Measurements from ENCODE around the gene TMEM131L. TPM values are rescaled to one million over a fixed set of nuclear protein-coding genes. Genes with fewer than 3 reads are reported as not detected.

The TMEM131L gene
- total RNA-seq, 1 experiment from 2014 or later: 19.7 TPM

- H3K9me3 ChIP-seq (ENCODE audit: control insufficient read depth in 1 of 2, insufficient read depth in 1 of 2, low read depth in 1 of 2, low read length in 2 of 2): no peaks in the 10 kb centered on the region
- DNase-seq (ENCODE audit: low read depth, low spot score): no peak
- no peaks in the 10 kb centered on the region for H3K4me1 ChIP-seq (ENCODE audit: control insufficient read depth in 1 of 2, insufficient read depth in 2 of 2, low read length in 2 of 2)
- no peak overlapping the region for H3K9ac ChIP-seq (ENCODE audit: low read length)
- no peaks in the 10 kb centered on the region for H4K20me1 ChIP-seq (ENCODE audit: insufficient read depth)
- H3K9me2 ChIP-seq (ENCODE audit: insufficient read depth): no peaks in the 10 kb centered on the region
- no peaks in the 10 kb centered on the region for H3K79me2 ChIP-seq (ENCODE audit: insufficient read depth, low read length)
- no peak for TF ChIP-seq SP1 (IDR thresholded peaks at IDR 0.05; ENCODE audit: low read depth)
- TF ChIP-seq EGR1 (IDR thresholded peaks at IDR 0.05; ENCODE audit: low read depth): no peak
- no peak for TF ChIP-seq CEBPB (IDR thresholded peaks at IDR 0.05; ENCODE audit: low read depth)
- H2AFZ ChIP-seq (ENCODE audit: low read depth, low read length, poor library complexity, severe bottlenecking): no peak overlapping the region
- POLR2A ChIA-PET: no interaction called here
- RAD21 ChIA-PET (ENCODE audit: low non-redundant PET in 1 of 2, low total read pairs in 2 of 2, uncharacterized antibody in 2 of 2, unreplicated experiment in 2 of 2): no interaction called here
- BruUV-seq (replicated peaks): no TSS peak
- no peak overlapping the region for H3K27ac ChIP-seq (ENCODE audit: low read depth, low read length)
- H3K27me3 ChIP-seq (ENCODE audit: insufficient read depth, low read length): no peaks in the 10 kb centered on the region
- H3K4me2 ChIP-seq (ENCODE audit: low read length): no peak overlapping the region
- intact Hi-C loops (cut with micrococcal nuclease): no loop called here
- no peak overlapping the region for H3K4me3 ChIP-seq (replicated peaks in 1 of 2; ENCODE audit: low read depth in 1 of 2, low read length in 2 of 2)
- ATAC-seq: no peak
- peaks cover 7% of the 10 kb centered on the region in 2 experiments; a peak in 2 of 4 replicates for H3K36me3 ChIP-seq (ENCODE audit: control insufficient read depth in 1 of 2, insufficient read depth in 2 of 2, low read length in 2 of 2)
- CTCF ChIA-PET: no interaction called here
Measured at GRCh38 chr4:153594210-153594609, 128.1 kb downstream of the TMEM131L start.

GRCh38 chr4:153595894-153596601 is 129.9 kb downstream of the TMEM131L start:
- no peak for DNase-seq (ENCODE audit: low read depth, low spot score)
- ChIA-PET RAD21 (ENCODE audit: low non-redundant PET in 1 of 2, low total read pairs in 2 of 2, uncharacterized antibody in 2 of 2, unreplicated experiment in 2 of 2) (no interaction called here), CTCF (no interaction called here), POLR2A (no interaction called here)
- intact Hi-C loops (cut with micrococcal nuclease): no loop called here
- H3K4me2 ChIP-seq (ENCODE audit: low read length): no peak overlapping the region
- no peaks in the 10 kb centered on the region for H4K20me1 ChIP-seq (ENCODE audit: insufficient read depth)
- H3K4me3 ChIP-seq (replicated peaks in 1 of 2; ENCODE audit: low read depth in 1 of 2, low read length in 2 of 2): no peak overlapping the region
- ATAC-seq: no peak
- no peaks in the 10 kb centered on the region for H3K27me3 ChIP-seq (ENCODE audit: insufficient read depth, low read length)
- no peaks in the 10 kb centered on the region for H3K9me2 ChIP-seq (ENCODE audit: insufficient read depth)
- no peak overlapping the region for H3K27ac ChIP-seq (ENCODE audit: low read depth, low read length)
- TF ChIP-seq TCF7L2 (IDR thresholded peaks at IDR 0.05; ENCODE audit: borderline replicate concordance, extremely low read depth, insufficient read depth, insufficient read length) (no peak), CBX3 (IDR thresholded peaks at IDR 0.05; ENCODE audit: low read depth) (no peak), ZFX (IDR thresholded peaks at IDR 0.05) (no peak), ZNF274 (IDR thresholded peaks at IDR 0.05; ENCODE audit: low read depth, low read length) (no peak), JUND (IDR thresholded peaks at IDR 0.05) (no peak), CEBPB (IDR thresholded peaks at IDR 0.05; ENCODE audit: low read depth) (no peak), EGR1 (IDR thresholded peaks at IDR 0.05; ENCODE audit: low read depth) (no peak), MAX (IDR thresholded peaks at IDR 0.05) (no peak), FOSL1 (IDR thresholded peaks at IDR 0.05; ENCODE audit: low read depth) (no peak), YY1 (IDR thresholded peaks at IDR 0.05; ENCODE audit: extremely low read depth, insufficient replicate concordance, low read depth, low read length) (no peak), EZH2phosphoT487 (IDR thresholded peaks at IDR 0.05; ENCODE audit: borderline replicate concordance) (no peak), ELF1 (IDR thresholded peaks at IDR 0.05; ENCODE audit: borderline replicate concordance, low read depth) (no peak), EZH2 (IDR thresholded peaks at IDR 0.05) (no peak), POLR2AphosphoS5 (IDR thresholded peaks at IDR 0.05; ENCODE audit: low read depth, low read length) (no peak)
- TF ChIP-seq, protein P1, sequence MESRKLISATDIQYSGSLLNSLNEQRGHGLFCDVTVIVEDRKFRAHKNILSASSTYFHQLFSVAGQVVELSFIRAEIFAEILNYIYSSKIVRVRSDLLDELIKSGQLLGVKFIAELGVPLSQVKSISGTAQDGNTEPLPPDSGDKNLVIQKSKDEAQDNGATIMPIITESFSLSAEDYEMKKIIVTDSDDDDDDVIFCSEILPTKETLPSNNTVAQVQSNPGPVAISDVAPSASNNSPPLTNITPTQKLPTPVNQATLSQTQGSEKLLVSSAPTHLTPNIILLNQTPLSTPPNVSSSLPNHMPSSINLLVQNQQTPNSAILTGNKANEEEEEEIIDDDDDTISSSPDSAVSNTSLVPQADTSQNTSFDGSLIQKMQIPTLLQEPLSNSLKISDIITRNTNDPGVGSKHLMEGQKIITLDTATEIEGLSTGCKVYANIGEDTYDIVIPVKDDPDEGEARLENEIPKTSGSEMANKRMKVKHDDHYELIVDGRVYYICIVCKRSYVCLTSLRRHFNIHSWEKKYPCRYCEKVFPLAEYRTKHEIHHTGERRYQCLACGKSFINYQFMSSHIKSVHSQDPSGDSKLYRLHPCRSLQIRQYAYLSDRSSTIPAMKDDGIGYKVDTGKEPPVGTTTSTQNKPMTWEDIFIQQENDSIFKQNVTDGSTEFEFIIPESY (IDR thresholded peaks at IDR 0.05; ENCODE audit: extremely low read depth, insufficient replicate concordance, low read length): no peak
- no TSS peak for BruUV-seq (replicated peaks)
- H3K4me1 ChIP-seq (ENCODE audit: control insufficient read depth in 1 of 2, insufficient read depth in 2 of 2, low read length in 2 of 2): no peaks in the 10 kb centered on the region
- no peak overlapping the region for H2AFZ ChIP-seq (ENCODE audit: low read depth, low read length, poor library complexity, severe bottlenecking)
- H3K9me3 ChIP-seq (ENCODE audit: control insufficient read depth in 1 of 2, insufficient read depth in 1 of 2, low read depth in 1 of 2, low read length in 2 of 2): no peaks in the 10 kb centered on the region
- H3K9ac ChIP-seq (ENCODE audit: low read length): no peak overlapping the region
- no peaks in the 10 kb centered on the region for H3K79me2 ChIP-seq (ENCODE audit: insufficient read depth, low read length)
- H3K36me3 ChIP-seq (ENCODE audit: control insufficient read depth in 1 of 2, insufficient read depth in 2 of 2, low read length in 2 of 2): peaks cover 7 to 9% of the 10 kb centered on the region in 2 experiments; a peak in 3 of 4 replicates
